Measurements from ENCODE around the gene NKX1-2. TPM values are rescaled to one million over a fixed set of nuclear protein-coding genes. Genes with fewer than 3 reads are reported as not detected.

Gene NKX1-2
- total RNA-seq, 1 donor from 2014 or later = not detected

GRCh38 chr10:124409696-124410095, 40.1 kb downstream of the NKX1-2 start:
- Histone ChIP-seq H3K27me3 (ENCODE audit: low read depth) (no peaks in the 10 kb centered on the region), H3K4me3 (no peak overlapping the region), H3K27ac (replicated peaks) (no peak overlapping the region), H3K9me3 (replicated peaks) (no peaks in the 10 kb centered on the region), H3K36me3 (peaks cover 67% of the 10 kb centered on the region), H3K4me1 (peaks cover 12% of the 10 kb centered on the region)
- intact Hi-C loops (cut with micrococcal nuclease) = no loop called here
- no peak for DNase-seq
- TF ChIP-seq CTCF (IDR thresholded peaks at IDR 0.05; ENCODE audit: borderline replicate concordance) = no peak

GRCh38 chr10:124408357-124408756, 41.5 kb downstream of the NKX1-2 start:
- H3K4me3 ChIP-seq = no peak overlapping the region
- H3K4me1 ChIP-seq = peaks cover under 1% of the 10 kb centered on the region
- DNase-seq = no peak
- intact Hi-C loops (cut with micrococcal nuclease) = no loop called here
- TF ChIP-seq CTCF (IDR thresholded peaks at IDR 0.05; ENCODE audit: borderline replicate concordance) = no peak
- no peaks in the 10 kb centered on the region for H3K27me3 ChIP-seq (ENCODE audit: low read depth)
- no peak overlapping the region for H3K27ac ChIP-seq (replicated peaks)
- H3K36me3 ChIP-seq = peaks cover 76% of the 10 kb centered on the region
- no peaks in the 10 kb centered on the region for H3K9me3 ChIP-seq (replicated peaks)

- no peaks in the 10 kb centered on the region for H3K27me3 ChIP-seq (ENCODE audit: low read depth)
- no peak overlapping the region for H3K4me3 ChIP-seq
- TF ChIP-seq CTCF (IDR thresholded peaks at IDR 0.05; ENCODE audit: borderline replicate concordance) = no peak
- no peaks in the 10 kb centered on the region for H3K9me3 ChIP-seq (replicated peaks)
- H3K4me1 ChIP-seq = peaks cover 5% of the 10 kb centered on the region
- intact Hi-C loops (cut with micrococcal nuclease) = no loop called here
- DNase-seq = no peak
- H3K27ac ChIP-seq (replicated peaks) = no peak overlapping the region
- H3K36me3 ChIP-seq = peaks cover 85% of the 10 kb centered on the region
These were observed 42.4 kb downstream of the NKX1-2 start for GRCh38 chr10:124407456-124407855.

- intact Hi-C loops (cut with micrococcal nuclease) = no loop called here
- no peak for DNase-seq
- no peaks in the 10 kb centered on the region for H3K9me3 ChIP-seq (replicated peaks)
- peak overlapping the region; percentile 33 for H3K27ac ChIP-seq (replicated peaks)
- no peaks in the 10 kb centered on the region for H3K27me3 ChIP-seq (ENCODE audit: low read depth)
- H3K4me1 ChIP-seq = peaks cover 5% of the 10 kb centered on the region
- no peak overlapping the region for H3K4me3 ChIP-seq
- peak; percentile 68 for TF ChIP-seq CTCF (IDR thresholded peaks at IDR 0.05; ENCODE audit: borderline replicate concordance)
- H3K36me3 ChIP-seq = peaks cover 87% of the 10 kb centered on the region
These were observed 46.3 kb downstream of the NKX1-2 start for GRCh38 chr10:124403548-124403947.

- no peak for DNase-seq
- Histone ChIP-seq H3K9me3 (replicated peaks) (no peaks in the 10 kb centered on the region), H3K36me3 (peaks cover 88% of the 10 kb centered on the region), H3K27me3 (ENCODE audit: low read depth) (no peaks in the 10 kb centered on the region), H3K4me1 (peaks cover 5% of the 10 kb centered on the region), H3K27ac (replicated peaks) (no peak overlapping the region), H3K4me3 (no peak overlapping the region)
- intact Hi-C loops (cut with micrococcal nuclease) = no loop called here
- no peak for TF ChIP-seq CTCF (IDR thresholded peaks at IDR 0.05; ENCODE audit: borderline replicate concordance)
These were observed 47.6 kb downstream of the NKX1-2 start for GRCh38 chr10:124402273-124402672.

GRCh38 chr10:124401633-124402032, 48.2 kb downstream of the NKX1-2 start:
- intact Hi-C loops (cut with micrococcal nuclease) = no loop called here
- peaks cover 88% of the 10 kb centered on the region for H3K36me3 ChIP-seq
- no peak overlapping the region for H3K4me3 ChIP-seq
- H3K27me3 ChIP-seq (ENCODE audit: low read depth) = no peaks in the 10 kb centered on the region
- no peak overlapping the region for H3K27ac ChIP-seq (replicated peaks)
- DNase-seq = no peak
- peaks cover 5% of the 10 kb centered on the region for H3K4me1 ChIP-seq
- no peaks in the 10 kb centered on the region for H3K9me3 ChIP-seq (replicated peaks)
- TF ChIP-seq CTCF (IDR thresholded peaks at IDR 0.05; ENCODE audit: borderline replicate concordance) = no peak
